HG02678 (cell line): ENCODE data around the gene ZAP70.
"Not testable (repeated sequence)": the region's sequence is repeated elsewhere in the genome, so short reads cannot be mapped to it uniquely, and the experiment has no call there.

Source experiments
- ATAC-seq: cut with Tn5 transposase; IDR thresholded peaks from one replicate; pipeline ENCODE4 v1.9.1; 2021; ENCODE audit warnings: mild to moderate bottlenecking, moderate library complexity; ENCODE audit not compliant: unreplicated experiment

The ZAP70 gene

DNA sequence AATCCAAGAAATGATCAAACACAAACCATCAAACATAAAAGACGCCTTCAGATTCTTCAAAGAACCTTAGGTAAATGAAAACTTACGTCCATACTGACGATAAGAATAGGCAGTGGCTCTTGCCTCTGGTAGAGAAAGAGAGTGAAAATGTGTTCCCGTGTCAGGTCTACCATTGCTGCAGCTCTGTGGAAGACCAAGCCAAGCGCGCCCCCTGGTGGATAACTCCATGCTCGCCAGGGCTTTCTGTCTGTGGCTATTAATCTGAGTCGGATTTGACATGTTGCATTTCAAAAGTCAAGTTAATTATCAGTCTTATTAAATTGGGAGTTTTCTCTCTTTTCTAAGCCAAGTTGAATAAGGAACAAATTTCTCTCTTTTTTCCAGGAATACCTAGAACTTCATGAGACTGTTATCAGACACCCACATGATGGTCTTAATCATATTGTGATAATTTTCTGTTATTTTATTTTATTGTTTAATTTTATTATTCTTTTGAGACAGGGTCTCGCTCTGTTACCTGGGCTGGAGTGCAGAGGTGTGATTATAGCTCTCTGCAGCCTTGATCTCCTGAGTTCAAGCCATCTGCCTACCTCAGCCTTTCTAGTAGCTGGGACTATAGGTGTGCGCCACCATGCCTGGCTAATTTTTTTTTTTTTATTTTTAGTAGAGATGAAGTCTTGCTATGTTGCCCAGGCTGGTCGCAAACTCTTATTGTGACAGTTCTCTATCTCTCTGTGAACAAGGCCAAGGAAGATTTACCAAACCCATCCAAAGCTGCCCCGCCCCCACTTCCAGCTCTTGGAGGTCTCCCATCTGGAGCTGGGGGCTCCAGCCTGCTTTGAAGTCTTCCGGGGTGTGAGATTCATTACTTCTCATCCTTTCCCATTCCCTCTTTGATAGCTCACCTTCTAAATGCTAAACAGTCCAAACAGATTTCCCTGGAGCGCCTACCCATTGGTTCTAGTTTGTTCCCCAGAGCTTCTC is 15.8 kb upstream of the ZAP70 start:
- peak; percentile 81 for ATAC-seq

DNA sequence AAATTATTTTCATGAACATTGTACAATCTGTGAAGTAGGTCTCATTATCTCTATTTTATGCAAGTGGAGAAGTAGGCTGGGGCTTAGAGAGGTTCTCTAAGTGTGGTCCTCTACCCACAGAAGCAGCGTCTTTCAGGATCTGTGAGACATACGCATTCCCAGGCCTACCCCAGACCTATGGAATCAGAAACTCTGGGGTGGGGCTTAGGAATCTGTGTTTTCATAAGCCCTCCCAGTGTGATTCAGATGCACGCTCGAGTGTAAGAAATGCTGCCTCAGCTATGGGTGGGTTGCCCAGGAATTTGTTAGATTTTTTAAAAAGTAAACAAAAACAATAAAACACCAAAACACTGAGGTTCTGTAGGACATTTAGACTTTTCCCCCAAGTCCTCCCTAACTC is 14.8 kb upstream of the ZAP70 start:
- ATAC-seq, result no peak

DNA sequence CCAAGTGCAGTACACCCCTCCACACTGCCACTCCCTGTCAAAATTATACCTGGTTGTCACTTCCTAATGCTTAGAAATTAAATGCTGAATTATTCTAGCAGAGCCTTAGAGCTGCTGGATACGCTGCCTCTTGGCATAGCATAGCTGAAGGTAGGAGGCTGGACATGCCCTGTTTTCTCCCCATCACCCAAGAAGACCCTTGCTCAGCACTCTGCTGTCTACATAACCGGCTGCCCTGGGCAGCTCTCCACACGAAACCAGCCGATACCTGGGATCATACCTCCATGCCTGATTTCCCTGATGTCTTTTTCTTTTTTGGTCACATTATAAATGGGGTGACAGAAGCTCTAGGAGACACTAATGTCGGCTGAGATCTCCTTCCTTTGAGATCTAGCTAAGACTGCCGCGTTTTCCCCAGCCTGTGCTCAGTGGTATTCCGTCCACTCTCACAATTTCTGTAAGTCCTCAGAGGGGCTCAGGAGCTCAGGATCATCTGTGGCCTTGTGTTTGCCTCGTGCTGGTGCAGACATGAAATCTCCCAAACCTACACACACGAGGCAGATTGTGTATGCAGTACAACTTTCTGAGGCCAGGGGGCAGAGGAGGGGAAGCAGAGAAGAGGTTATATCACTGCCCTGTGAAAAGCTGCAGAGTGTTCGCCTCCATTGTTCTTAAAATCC is 13.5 kb upstream of the ZAP70 start:
- ATAC-seq, result no peak

DNA sequence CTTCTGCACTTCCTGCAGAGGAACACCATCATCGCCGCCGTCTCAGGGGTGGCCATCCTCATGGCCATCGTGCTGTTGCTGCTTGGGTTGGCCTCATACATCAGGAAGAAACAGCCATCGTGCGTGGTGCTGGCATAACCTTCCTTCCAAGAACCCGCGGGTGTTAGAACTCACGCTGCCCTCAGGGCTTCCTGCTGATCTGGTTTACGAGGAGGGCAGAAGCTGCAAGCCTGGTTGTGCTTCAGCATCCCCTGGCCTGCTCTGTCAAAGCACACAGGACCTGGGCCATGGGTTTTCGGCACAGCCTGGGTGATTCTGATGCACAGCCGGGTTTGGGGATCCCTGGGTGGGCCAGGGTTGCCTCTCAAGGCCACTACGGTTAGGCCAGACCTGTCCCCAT is 12.2 kb upstream of the ZAP70 start:
- ATAC-seq, result no peak

DNA sequence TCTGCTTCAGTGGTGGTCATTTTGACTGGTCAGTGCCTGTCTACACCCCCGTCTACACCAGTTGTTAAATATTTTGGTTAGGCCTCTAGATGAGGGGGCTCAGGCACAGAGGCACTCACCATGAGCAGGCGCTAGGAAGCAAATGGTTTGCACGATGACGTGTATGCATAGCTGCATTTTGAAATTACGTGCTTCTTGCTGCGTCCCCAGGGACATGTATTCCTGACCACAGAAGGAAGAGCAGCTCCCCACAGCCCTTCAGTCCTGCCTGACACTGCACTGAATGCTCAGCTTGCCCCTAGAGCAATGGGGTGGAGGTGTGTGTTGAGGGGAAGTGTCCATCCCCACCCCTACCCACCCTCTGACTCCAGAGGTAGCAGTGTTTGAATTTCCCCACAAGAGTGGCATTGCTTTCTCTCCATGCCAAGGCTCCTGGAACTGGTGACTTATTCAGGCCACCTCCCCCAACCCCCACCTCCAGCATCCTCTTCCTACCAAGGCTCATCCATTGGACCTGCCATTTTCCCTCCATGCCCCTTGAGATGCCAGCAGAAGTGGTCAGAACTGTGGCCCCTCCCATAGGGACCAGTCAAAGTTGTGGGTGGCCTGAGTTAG is 11.4 kb upstream of the ZAP70 start:
- no peak for ATAC-seq

DNA sequence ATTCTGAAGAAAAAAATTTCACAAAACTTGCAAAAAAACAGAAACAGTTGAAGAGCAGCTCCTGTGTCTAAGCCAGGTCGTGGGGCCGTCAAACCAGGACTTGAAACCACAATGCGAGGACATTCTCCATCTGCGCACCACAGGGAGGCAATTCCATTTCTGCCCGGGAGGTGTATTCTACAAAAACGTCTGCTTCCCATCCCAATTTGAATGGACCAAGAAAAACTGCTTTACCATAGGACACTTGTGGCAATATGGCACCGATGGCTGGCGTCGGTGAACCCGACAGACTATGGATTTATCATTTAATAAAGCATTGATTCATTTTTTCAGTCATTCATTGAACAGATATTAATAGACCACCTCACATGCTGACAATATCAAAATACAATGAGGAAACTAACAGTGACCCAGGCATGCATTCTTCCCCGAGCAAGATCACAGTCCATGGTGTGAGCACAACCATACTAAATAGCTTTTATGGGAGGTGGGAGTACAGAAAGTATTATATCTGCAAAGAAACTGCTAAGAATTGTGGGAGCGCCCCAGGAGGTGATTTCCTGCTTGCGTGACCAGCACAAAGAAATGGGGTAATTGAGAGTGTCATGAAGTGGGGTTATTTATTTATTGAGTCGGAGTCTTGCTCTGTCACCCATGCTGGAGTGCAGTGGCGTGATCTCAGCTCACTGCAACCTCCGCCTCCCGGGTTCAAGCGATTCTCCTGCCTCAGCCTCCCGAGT is 10.5 kb upstream of the ZAP70 start:
- ATAC-seq, result no peak

DNA sequence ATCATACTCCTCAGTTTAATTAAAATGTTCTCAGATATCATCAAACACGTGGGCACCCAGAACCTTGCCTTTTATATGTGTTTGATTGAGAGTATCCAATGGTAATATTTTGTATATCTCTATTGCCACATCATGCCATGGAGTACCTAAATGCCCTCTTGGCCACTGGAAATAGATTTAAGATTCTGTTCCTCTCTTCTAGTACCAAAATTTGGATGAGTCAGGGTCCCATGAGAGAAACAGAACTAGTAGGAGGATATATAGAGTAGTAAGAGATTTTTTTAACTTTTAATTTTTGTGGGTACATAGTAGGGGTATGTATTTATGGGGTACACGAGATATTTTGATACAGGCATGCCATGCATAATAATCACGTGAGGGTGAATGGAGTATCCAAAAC is 9.6 kb upstream of the ZAP70 start:
- no peak for ATAC-seq

DNA sequence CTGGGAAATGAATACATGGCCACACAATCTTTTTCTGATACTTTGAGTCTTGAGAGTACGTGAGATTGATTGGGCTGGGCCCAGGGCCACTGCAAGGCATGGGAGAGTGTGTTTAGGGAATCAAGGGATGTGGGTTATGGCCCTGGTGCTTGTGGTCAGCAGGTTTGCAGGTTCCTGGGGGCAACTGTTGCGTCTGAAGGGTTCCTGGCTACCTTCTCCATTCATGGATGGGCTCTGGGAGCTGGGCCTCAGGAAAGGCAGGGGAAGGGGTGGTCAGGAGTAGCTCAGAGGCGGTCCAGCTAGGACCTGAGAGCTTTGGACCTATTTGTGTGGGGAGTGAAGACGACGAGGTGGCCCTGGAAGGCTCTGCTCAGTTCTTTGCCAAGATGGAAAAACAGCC is 8.4 kb upstream of the ZAP70 start:
- ATAC-seq, result no peak

DNA sequence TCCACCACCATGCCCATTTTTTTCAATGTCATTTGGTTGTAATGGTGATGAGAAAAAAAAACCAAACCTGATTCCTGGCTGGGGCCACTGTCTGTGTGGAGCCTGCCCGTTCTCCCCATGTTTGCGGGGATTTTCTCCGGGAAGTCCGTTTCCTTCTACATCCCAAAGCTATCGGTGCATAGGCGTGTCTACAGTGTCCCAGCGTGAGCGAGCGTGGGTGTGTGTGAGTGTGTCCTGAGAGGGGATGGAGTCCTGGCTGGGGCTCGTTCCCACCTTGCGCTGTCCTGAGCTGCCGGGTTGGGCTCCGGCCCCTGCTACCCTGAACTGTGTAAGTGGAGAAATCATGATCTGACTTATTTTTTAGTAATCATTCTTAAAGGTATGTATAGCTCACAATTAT is 7.3 kb upstream of the ZAP70 start:
- no peak for ATAC-seq

DNA sequence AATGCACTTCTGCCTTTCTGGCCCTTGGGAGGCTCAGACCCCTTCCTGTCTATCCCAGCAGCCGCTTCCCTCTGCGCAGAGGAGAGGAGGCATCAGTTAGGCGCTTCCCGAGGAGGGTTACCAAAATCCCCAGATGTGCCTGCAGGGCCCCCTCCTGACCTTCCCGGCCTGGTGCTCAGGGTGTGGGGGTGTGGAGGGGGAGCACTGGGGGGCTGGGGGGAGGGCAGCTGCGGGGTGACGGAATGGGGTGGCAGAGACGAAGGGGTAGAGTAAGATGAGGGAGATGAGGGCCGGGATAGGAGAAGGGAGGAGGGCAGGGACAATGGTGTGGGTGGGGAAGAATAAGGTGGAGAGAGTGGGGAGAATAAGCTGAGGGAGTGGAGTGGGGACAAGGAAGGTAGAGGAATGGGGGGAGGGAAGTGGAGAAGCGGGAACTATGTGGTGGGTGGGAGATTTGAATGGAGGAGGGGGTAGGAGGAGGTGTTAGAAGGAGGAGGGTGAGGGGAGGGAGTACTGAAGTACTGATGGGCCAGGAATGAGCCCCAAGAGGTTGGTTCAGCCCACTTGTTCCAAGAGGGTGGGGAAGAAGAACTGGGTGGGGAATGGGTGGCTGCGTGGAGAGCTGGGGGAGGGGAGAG is 6.5 kb upstream of the ZAP70 start:
- no peak for ATAC-seq

DNA sequence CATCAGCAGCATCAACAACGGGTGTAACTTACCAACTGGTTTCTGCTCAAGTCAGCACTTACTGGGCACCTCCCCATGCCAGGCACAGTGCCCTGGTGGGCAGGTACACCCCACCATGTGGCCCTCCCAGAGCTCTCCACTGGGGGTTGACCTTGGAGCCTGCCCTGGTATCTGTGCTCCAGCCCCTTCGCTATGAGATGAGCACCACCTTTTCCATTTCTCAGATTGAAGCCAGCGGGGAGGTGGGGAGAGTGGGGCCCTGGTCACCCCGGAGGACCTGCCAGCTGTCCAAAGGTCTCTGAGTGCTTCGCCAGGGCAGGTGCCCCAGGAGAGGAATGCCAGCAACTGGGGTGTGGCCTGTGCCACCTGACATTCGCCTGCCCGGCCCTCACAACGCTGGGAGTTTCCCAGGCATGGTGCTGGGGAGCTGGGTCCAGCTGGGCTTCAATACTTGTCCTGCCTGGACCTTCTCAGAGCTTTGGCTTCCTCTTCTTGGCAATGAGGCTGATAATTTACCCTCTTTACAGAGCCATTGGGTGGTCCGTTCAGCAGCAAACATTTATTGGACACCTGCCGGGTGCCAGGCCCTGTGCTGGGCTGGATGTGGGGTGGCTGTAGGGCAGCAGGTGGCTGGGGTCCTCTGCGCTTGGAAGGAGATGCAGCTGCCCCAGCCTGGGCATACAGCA is 5.9 kb upstream of the ZAP70 start:
- ATAC-seq, result no peak

DNA sequence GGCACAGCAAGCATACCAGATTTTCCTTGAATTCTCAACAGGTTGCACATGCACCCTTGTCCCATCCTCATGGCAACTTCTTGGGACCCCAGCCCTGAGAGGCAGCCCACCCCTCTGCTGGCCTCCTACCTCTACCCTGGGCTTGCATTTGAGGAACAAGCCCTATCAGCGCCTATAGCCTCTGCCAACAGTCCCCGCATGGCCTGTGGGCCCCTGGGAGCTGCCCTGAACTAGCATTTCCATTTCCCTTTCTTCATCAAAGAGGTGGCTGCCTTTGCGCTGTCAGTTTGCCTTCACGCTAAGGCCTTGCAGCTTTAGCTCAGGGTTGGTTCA is 5.4 kb upstream of the ZAP70 start:
- no peak for ATAC-seq

DNA sequence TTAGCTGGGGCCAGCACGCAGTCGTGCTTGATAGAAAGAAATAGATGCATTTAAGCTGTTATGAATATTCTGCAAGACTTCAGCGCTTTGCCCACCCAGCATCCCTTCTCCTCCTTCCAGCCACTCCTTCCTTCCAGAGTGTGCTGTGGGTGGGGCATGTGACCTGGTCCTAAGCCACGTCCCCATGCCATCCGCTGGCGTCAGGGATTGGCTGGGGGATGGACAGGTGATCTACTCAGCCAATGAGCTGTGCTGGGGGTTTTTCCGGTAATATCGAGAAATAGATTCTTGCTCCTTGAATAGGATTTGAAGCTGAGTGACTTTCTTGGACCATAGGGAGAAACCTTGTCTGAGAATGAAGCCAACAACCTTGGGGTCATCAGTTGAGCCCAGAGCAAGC is 4.8 kb upstream of the ZAP70 start:
- ATAC-seq, result no peak

DNA sequence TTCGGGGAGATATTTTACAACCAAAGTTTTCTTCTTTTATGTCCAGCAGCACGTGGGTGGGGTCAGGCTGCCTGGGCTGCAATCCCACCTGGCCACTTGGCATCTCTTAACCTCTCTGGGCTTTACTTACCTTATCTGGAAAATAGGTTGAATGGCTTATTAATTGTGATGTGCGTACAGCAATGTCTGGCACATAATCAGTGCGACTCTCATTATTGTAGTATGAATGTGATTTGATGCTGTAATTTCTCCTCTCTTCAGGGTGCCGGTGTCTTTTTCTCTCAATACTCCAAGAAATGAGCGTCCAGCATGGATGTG is 2.0 kb upstream of the ZAP70 start:
- ATAC-seq, result no peak

DNA sequence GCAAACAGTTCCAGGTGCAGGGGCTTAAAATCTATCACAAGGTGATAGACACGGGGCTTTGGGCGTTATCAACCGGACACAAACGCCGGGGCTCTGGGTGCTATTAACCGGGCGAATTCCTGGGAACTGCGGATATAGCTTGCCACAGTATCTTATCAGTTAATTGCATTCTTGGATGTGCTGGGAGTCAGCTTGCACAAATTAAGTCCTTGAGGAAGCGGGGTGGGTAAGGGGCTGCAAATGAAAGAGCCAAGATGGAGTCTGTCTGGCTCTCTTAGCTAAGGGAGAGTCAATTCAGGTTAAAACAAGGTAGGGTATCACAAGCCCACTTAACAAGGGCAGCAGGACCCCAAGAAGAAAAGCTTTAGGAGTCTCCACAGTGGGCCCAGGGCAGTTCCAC is 1.2 kb upstream of the ZAP70 start:
- not testable (repeated sequence) for ATAC-seq

DNA sequence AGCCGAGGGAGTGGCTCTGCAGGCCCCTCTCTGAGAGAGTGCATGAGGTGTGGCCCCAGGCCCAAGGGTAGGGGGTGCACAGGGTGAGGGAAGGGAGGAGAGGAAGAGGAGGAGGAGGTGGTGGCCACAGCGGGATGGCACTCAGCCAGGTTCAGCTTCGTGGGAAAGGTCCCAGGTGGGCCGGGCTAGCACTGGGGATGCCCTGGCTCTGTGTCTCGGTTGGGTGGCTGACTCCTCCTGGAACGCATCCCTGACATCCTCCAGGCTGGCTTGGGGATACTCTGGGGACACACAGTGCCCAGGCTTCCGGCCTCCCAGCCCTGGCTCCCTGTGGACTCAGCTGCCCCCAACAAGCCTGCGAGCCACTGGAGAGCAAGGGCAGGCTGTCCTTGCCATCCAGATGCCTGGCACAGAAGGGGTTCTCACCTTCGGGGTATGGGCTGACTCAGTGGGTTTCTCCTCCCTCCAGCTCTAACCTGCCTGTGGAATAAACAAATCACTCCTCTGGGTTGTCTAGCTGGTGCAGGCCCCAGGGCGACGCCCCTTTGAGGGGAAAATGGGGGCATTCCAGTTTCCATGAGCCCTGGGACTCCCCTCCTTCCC is 582 bp upstream of the ZAP70 start:
- no peak for ATAC-seq

DNA sequence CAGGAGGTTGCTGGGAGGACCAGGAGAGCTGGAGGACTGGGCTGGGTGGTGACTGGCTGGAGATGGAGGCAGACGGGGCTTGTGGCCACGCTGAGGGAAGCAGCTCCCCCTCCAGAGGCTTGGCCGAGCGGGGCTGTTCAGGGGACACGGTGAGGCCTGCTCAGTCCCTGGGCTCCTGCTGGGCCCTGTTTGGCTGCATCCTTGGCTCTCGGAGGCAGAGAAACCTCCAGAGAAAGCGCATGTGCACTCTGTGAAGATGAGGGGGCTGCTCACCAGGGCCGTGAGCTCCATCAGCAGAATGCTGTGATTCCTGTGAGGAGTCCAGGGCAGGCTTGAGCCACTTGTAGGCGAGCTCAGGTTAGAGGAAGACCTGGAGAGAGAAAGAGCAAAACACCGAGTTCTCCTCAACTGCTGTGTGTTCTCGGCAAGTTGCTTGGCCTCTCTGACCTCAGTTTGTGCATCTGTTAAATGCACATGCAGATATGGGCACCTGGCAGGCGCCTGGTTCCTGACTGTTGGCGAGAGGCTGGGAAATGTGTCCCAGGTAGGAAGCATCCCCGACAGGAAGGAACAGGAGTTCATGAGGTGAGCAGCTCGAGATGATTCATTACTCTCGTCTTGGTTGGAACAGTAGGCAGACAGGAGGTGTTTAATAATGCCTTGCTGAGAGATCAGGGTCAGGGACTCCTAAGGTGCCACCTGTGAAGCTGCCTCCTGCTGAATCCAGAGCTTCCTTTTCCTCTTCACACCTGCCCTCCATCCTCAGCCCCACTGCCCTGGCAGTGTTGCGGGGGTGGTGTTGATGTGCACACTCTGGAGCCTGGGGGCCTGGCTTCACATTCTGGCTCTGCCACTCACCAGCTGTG is 941 bp downstream of the ZAP70 start:
- ATAC-seq, result no peak

DNA sequence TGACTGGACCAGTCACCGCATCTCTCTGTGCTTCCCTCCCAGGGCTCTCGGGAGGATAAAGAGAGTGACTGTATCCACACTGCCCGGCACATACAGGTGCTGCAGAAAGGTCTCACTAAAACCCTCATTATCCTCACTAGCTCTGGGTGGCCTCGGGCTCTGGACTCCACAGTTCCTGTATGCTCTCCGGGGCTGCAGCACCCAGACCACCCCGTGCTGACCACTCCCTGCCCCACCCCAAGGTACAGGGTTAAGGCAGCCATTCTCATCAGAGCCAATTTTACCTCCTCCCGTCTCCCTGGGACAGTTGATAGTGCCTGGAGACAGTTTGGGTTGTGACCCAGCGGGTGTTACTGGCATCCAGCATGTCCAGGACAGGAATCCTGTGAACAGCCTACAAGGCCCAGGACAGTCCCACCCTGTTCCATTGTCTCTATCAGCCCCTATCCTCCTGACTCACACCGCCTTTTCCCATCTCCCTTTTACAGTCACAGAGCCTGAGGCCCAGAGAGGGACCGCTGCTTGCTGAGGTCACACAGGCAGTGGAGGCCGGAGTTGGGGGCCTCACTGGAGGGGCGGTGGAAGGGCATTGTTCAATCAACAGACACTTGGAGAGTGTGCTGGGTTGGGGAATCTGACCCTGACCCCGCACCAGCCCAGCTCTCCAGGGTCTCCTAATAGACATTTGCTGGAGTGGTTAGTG is 1.7 kb downstream of the ZAP70 start:
- no peak for ATAC-seq
